Astrocyte (in vitro differentiated cells and primary cell): ENCODE data around the gene PKHD1.

Experiments
- CTCF ChIP-seq: IDR thresholded peaks from 2 replicates; pipeline ENCODE4 v1.5.1; 2011; ENCODE audit warnings: low read depth, mild to moderate bottlenecking, inconsistent platforms, low read length, moderate library complexity; ENCODE audit not compliant: insufficient read depth
- EZH2 ChIP-seq: IDR thresholded peaks from 2 replicates; pipeline ENCODE4 v1.6.1; 2012; ENCODE audit warnings: mild to moderate bottlenecking, low read length, inconsistent platforms; ENCODE audit not compliant: insufficient read depth

- TF ChIP-seq CTCF (no peak), EZH2 (no peak)
Observed at GRCh38 chr6:51565472-51565871, 521.9 kb downstream of the PKHD1 start.
